Keratinocyte (primary cell): ENCODE measurements around the gene ZNF335. TPM values are rescaled to one million over a fixed set of nuclear protein-coding genes. Genes with fewer than 3 reads are reported as not detected.

ENCODE experiments used
- DNase-seq: peaks from one replicate; pipeline ENCODE4 v3.0.0-alpha.2; 2011; ENCODE audit warnings: low read depth, missing footprints, low spot score
- FAIRE-seq: peaks from 2 replicates; lab custom pipeline; 2011; peaks lifted over from hg19 to GRCh38; lab: Jason Lieb, UNC
- H2AFZ ChIP-seq: 2 replicates; pipeline ENCODE4 v1.6.0; 2012; ENCODE audit warnings: low read length, control low read depth, inconsistent platforms; ENCODE audit not compliant: control insufficient read depth
- H3K27ac ChIP-seq: 2 replicates; pipeline ENCODE4 v1.5.1; 2011; ENCODE audit warnings: low read length; ENCODE audit not compliant: control insufficient read depth, insufficient read depth
- H3K27me3 ChIP-seq: 3 replicates; pipeline ENCODE4 v1.6.0; 2011; ENCODE audit warnings: low read length; ENCODE audit not compliant: control insufficient read depth, insufficient read depth; ENCODE audit errors: extremely low read depth
- H3K36me3 ChIP-seq, 2 experiments: 2 replicates in 1 of 2; 3 replicates in 1 of 2; pipeline ENCODE4 v1.5.1; 2011; ENCODE audit warnings: low read length in 2 of 2, mild to moderate bottlenecking in 1 of 2; ENCODE audit not compliant: control insufficient read depth in 2 of 2, insufficient read depth in 2 of 2; ENCODE audit errors: extremely low read depth in 1 of 2
- H3K4me1 ChIP-seq: 3 replicates; pipeline ENCODE4 v1.5.1; 2011; ENCODE audit warnings: low read length; ENCODE audit not compliant: control insufficient read depth, insufficient read depth; ENCODE audit errors: extremely low read depth
- H3K4me2 ChIP-seq: 3 replicates; pipeline ENCODE4 v1.6.0; 2011; ENCODE audit warnings: low read depth, low read length; ENCODE audit not compliant: control insufficient read depth, insufficient read depth; ENCODE audit errors: extremely low read depth
- H3K4me3 ChIP-seq, 3 experiments: fragments of 200-600 bp in 1 of 3; sonication (generic) in 1 of 3; 2 replicates in 2 of 3; 3 replicates in 1 of 3; pipeline ENCODE4 v1.5.1; 2011 to 2016; ENCODE audit warnings: low read length in 3 of 3, mild to moderate bottlenecking in 3 of 3, control low read depth in 2 of 3, inconsistent platforms in 1 of 3, low read depth in 1 of 3, mixed read lengths in 1 of 3, mixed run types in 1 of 3, moderate library complexity in 1 of 3; ENCODE audit not compliant: control insufficient read depth in 2 of 3, insufficient read depth in 2 of 3; ENCODE audit errors: extremely low read depth in 1 of 3
- H3K79me2 ChIP-seq: 2 replicates; pipeline ENCODE4 v1.6.0; 2012; ENCODE audit warnings: low read length; ENCODE audit not compliant: control insufficient read depth, insufficient read depth
- H3K9ac ChIP-seq: 3 replicates; pipeline ENCODE4 v1.6.0; 2011; ENCODE audit warnings: low read length; ENCODE audit not compliant: control insufficient read depth, insufficient read depth; ENCODE audit errors: extremely low read depth
- H3K9me1 ChIP-seq: 3 replicates; pipeline ENCODE4 v1.6.0; 2011; ENCODE audit warnings: low read length; ENCODE audit not compliant: control insufficient read depth, insufficient read depth; ENCODE audit errors: extremely low read depth
- H3K9me3 ChIP-seq: 2 replicates; pipeline ENCODE4 v1.5.1; 2012; ENCODE audit warnings: low read depth, low read length; ENCODE audit not compliant: control insufficient read depth
- H4K20me1 ChIP-seq: 3 replicates; pipeline ENCODE4 v1.6.0; 2011; ENCODE audit warnings: low read length; ENCODE audit not compliant: control insufficient read depth, insufficient read depth; ENCODE audit errors: extremely low read depth
- EZH2 ChIP-seq: IDR thresholded peaks from one replicate; pipeline ENCODE4 v1.6.1; 2012; ENCODE audit warnings: inconsistent platforms, mild to moderate bottlenecking, low read length, moderate library complexity
- dilution Hi-C: fragments of 300-500 bp; cut with MboI; formaldehyde crosslinking; loops from one replicate; pipeline ENCODE4 v1.7.0; 2020; ENCODE audit warnings: low sequenced_read_pairs; ENCODE audit not compliant: extremely low pct_ligation_motif_present
- polyA plus RNA-seq, 5 experiments: library from polyadenylated mRNA; depleted of rRNA in 3 of 5; stranded (reverse) in 3 of 5; stranded (forward) in 1 of 5; unstranded in 1 of 5; fragments of >200 nt; gene quantifications; 1 replicate in 1 of 5; 2 replicates in 3 of 5; 3 replicates in 1 of 5; pipeline versions ENCODE4 v1.2.1 to v1.2.3, GENCODE V29; 2011 to 2012; ENCODE audit warnings: missing spikeins in 2 of 5, low read depth in 1 of 5, low replicate concordance in 1 of 5
- TF ChIP-seq, protein P1 (sequence below), 3 experiments: IDR thresholded peaks in 1 of 3; conservative IDR thresholded peaks in 1 of 3; optimal IDR thresholded peaks in 1 of 3; 2 replicates in 2 of 3; 3 replicates in 1 of 3; pipeline versions ENCODE3 to v1.5.1; 2011; ENCODE audit warnings: low read length in 3 of 3, mild to moderate bottlenecking in 3 of 3, moderate library complexity in 2 of 3, control low read depth in 1 of 3, inconsistent platforms in 1 of 3; ENCODE audit not compliant: insufficient read depth in 2 of 3; ENCODE audit errors: extremely low read depth in 1 of 3

Gene ZNF335
- polyA plus RNA-seq, 1 donor (not counting 4 experiments of a cell fraction or from before 2014, with no cell fraction given) = 5.8 TPM

DNA sequence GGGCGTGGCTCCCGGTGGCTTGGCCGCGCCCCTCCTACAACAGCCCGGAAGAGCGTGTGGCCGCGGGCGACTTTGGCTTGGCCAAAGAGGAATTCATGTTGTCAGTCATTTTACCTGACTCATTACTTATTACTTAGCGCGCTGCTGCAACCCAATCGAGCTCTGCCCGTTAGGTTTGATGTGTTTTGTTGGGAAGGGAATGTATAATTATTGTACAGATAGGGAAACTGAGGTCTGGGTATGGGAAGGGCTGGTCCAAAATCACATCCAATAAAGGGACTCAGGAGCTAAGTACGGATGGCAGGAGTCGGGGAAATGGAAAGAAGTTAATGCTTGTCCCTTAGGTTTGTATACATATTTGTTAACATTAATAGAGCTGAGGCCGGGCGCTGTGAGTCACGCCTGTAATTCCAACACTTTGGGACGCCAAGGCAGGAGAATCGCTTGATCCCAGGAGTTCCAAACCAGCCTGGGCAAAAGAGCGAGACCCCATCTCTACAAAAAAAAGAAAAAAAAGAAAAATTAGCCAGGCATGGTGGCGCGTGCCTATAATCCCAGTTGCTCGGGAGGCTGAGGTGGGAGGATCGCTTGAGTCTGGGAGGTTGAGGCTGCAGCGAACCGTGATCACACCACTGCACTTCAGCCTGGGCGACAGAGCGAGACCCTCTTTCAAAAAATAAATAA is 639 bp upstream of the ZNF335 start:
- H3K9me3 ChIP-seq = no peaks in the 10 kb centered on the region
- dilution Hi-C loops = no loop called here

DNA sequence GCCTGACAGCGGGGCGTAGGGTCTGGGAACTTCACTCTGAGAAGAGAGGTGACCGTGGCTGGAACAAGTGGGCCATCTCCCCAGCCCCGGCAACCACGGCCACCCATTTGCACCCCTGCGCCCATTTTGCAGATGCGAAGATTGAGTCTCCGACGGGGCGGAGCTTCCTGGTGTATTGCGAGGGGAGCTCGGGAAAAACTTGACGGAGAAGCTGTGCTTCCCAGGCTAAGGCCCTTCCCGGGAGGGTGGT is 653 bp downstream of the ZNF335 start:
- DNase-seq (no peak), FAIRE-seq (no peak)
- H3K36me3 ChIP-seq = peaks cover 24 to 29% of the 10 kb centered on the region in 2 experiments
- peak overlapping the region; percentile 100 for H3K9ac ChIP-seq
- peaks cover 23% of the 10 kb centered on the region for H3K4me1 ChIP-seq
- peak overlapping the region; percentile 46 for H2AFZ ChIP-seq
- H3K27ac ChIP-seq = peak overlapping the region; percentile 100
- H3K27me3 ChIP-seq = no peaks in the 10 kb centered on the region
- H3K9me1 ChIP-seq = no peaks in the 10 kb centered on the region
- TF ChIP-seq, protein P1, sequence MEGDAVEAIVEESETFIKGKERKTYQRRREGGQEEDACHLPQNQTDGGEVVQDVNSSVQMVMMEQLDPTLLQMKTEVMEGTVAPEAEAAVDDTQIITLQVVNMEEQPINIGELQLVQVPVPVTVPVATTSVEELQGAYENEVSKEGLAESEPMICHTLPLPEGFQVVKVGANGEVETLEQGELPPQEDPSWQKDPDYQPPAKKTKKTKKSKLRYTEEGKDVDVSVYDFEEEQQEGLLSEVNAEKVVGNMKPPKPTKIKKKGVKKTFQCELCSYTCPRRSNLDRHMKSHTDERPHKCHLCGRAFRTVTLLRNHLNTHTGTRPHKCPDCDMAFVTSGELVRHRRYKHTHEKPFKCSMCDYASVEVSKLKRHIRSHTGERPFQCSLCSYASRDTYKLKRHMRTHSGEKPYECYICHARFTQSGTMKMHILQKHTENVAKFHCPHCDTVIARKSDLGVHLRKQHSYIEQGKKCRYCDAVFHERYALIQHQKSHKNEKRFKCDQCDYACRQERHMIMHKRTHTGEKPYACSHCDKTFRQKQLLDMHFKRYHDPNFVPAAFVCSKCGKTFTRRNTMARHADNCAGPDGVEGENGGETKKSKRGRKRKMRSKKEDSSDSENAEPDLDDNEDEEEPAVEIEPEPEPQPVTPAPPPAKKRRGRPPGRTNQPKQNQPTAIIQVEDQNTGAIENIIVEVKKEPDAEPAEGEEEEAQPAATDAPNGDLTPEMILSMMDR (optimal IDR thresholded peaks at IDR 0.05 in 1 of 3, IDR thresholded peaks at IDR 0.05 in 1 of 3, conservative IDR thresholded peaks at IDR 0.05 in 1 of 3; ENCODE audit: extremely low read depth in 1 of 3, insufficient read depth in 2 of 3, low read length in 3 of 3) = no peak
- no peak for TF ChIP-seq EZH2
- no peaks in the 10 kb centered on the region for H4K20me1 ChIP-seq
- H3K4me2 ChIP-seq = peak overlapping the region; percentile 95
- H3K4me3 ChIP-seq = peak overlapping the region; percentile 86 to 94 (median 89)
- no peaks in the 10 kb centered on the region for H3K9me3 ChIP-seq
- dilution Hi-C loops = no loop called here
- H3K79me2 ChIP-seq = peaks cover 34% of the 10 kb centered on the region

More for the DNA sequence above, 639 bp upstream of the ZNF335 start:
- H3K9me1 ChIP-seq = no peaks in the 10 kb centered on the region
- H3K9ac ChIP-seq = peak overlapping the region; percentile 100
- H3K79me2 ChIP-seq = peaks cover 34% of the 10 kb centered on the region
- no peaks in the 10 kb centered on the region for H3K27me3 ChIP-seq
- peak overlapping the region; percentile 100 for H3K27ac ChIP-seq
- H2AFZ ChIP-seq = peak overlapping the region; percentile 75
- FAIRE-seq (no peak), DNase-seq (no peak)
- H3K4me3 ChIP-seq = peak overlapping the region in 2 of 3 experiments; percentile 59 to 89
- TF ChIP-seq EZH2 = no peak
- TF ChIP-seq, protein P1 (optimal IDR thresholded peaks at IDR 0.05 in 1 of 3, IDR thresholded peaks at IDR 0.05 in 1 of 3, conservative IDR thresholded peaks at IDR 0.05 in 1 of 3; ENCODE audit: extremely low read depth in 1 of 3, insufficient read depth in 2 of 3, low read length in 3 of 3) = no peak
- peaks cover 23% of the 10 kb centered on the region for H3K4me1 ChIP-seq
- H3K36me3 ChIP-seq = peaks cover 17 to 19% of the 10 kb centered on the region in 2 experiments
- H4K20me1 ChIP-seq = no peaks in the 10 kb centered on the region
- H3K4me2 ChIP-seq = peak overlapping the region; percentile 86
